ENCODE measurements around the gene CT45A8.
"Not testable (repeated sequence)": the region's sequence is repeated elsewhere in the genome, so short reads cannot be mapped to it uniquely, and the experiment has no call there.

Gene CT45A8

GRCh38 chrX:135854438-135854837 is at the start of gene CT45A8:
CT45A8 (minus strand) TSS chrX:135854538; CDS start chrX:135850783, 3,755 bp downstream.
- DNase-seq (ENCODE audit: low read depth), result not testable (repeated sequence)

GRCh38 chrX:135893294-135893817 is 39.0 kb upstream of the CT45A8 start, which contains the start of the genes CT45A10 and SAGE1:
CT45A10 (minus strand) TSS chrX:135893444; CDS start chrX:135885344, 8,100 bp downstream.
SAGE1 (plus strand) TSS chrX:135893716; CDS start chrX:135896243, 2,527 bp downstream.
- DNase-seq (ENCODE audit: low read depth), result no peak

GRCh38 chrX:135892781-135893180 is 38.4 kb upstream of the CT45A8 start:
- DNase-seq (ENCODE audit: low read depth), result no peak

GRCh38 chrX:135890087-135890585 is 35.8 kb upstream of the CT45A8 start:
- no peak for DNase-seq (ENCODE audit: low read depth)

GRCh38 chrX:135888976-135889375 is 34.6 kb upstream of the CT45A8 start:
- not testable (repeated sequence) for DNase-seq (ENCODE audit: low read depth)

- not testable (repeated sequence) for DNase-seq (ENCODE audit: low read depth)
Observed at GRCh38 chrX:135888230-135888629, 33.9 kb upstream of the CT45A8 start.

GRCh38 chrX:135882741-135883140 is 28.4 kb upstream of the CT45A8 start:
- not testable (repeated sequence) for DNase-seq (ENCODE audit: low read depth)

- DNase-seq (ENCODE audit: low read depth), result not testable (repeated sequence)
Observed at GRCh38 chrX:135871712-135872111, 17.4 kb upstream of the CT45A8 start, which contains the start of gene CT45A9. CT45A9 (minus strand) TSS chrX:135871812; CDS start chrX:135868061, 3,751 bp downstream.

- DNase-seq (ENCODE audit: low read depth), result not testable (repeated sequence)
Observed at GRCh38 chrX:135837180-135837579, 17.2 kb downstream of the CT45A8 start, which contains the start of gene CT45A7. CT45A7 (minus strand) TSS chrX:135837280; CDS start chrX:135833533, 3,747 bp downstream.

- not testable (repeated sequence) for DNase-seq (ENCODE audit: low read depth)
Observed at GRCh38 chrX:135819912-135820311, 34.4 kb downstream of the CT45A8 start, which contains the start of gene CT45A2. CT45A2 (minus strand) TSS chrX:135820012; CDS start chrX:135816265, 3,747 bp downstream.

- DNase-seq (ENCODE audit: low read depth), result not testable (repeated sequence)
Observed at GRCh38 chrX:135802687-135803086, 51.7 kb downstream of the CT45A8 start, which contains the start of gene CT45A6. CT45A6 (minus strand) TSS chrX:135802787; CDS start chrX:135798993, 3,794 bp downstream.

Data from stimulated activated CD8-positive, alpha-beta memory T cell treated with anti-CD3 and anti-CD28 coated beads, Interleukin-15, amount 100 ng/mL, for 1 hour (primary cell).